Measurements from ENCODE around the gene EBF4. TPM values are rescaled to one million over a fixed set of nuclear protein-coding genes. Genes with fewer than 3 reads are reported as not detected.

The EBF4 gene
- total and polyA plus RNA-seq, 8 donors = 7.0 to 69.2 (median 12.6) TPM

- peaks cover 0 to 89% (median 0%) of the 10 kb centered on the region in 3 donors for H3K27me3 ChIP-seq
- TF ChIP-seq POLR2AphosphoS5 (IDR thresholded peaks at IDR 0.05) = no peak
- DNase-seq = no peak
- H3K4me1 ChIP-seq = no peaks in the 10 kb centered on the region
- H3K27ac ChIP-seq = no peak overlapping the region
- H3K4me3 ChIP-seq = no peak overlapping the region
- whole genome bisulfite sequencing, 5 donors = 64 to 75% (median 66%) methylated on average over 10 to 19 of the region's 19 CpGs
- intact Hi-C loops (cut with DNase I; ENCODE audit: low total_unique reads) = no loop called here
- no peaks in the 10 kb centered on the region for H3K36me3 ChIP-seq
- no peaks in the 10 kb centered on the region for H3K9me3 ChIP-seq
Observed at GRCh38 chr20:2759603-2760296, 67.2 kb downstream of the EBF4 start.

DNA sequence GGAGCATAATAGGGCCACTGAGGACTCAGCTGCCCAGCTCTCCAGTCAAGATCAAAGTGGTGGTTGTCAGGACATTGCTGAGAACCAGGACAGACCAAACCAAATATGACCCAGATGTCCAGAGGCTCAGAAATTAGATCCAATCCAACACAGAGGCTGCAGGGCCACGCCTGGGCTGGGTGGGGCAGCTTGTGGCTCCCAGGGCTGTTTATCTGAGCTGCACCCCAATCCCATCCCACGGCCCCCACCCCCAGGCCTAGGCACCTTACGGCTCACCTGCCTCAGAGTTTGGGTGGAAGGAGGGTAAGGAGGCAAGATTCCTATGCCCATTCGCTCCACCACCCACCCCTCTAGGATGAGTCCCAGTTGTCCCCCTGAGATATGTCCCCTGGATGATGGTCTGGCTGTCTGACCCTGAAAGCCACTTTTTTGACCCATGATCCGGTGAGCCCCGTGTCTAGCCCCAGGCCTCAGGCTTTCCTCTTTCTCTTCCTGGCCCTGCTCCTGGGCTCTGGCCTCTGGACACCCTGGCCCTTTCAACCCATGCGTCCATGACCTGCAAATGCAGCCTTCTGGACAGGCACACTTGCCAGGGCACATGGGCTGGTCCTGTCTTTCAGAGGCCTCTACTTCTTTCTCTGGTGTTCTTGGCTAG lies 67.8 kb downstream of the EBF4 start:
- intact Hi-C loops (cut with DNase I; ENCODE audit: low total_unique reads) = no loop called here
- H3K4me1 ChIP-seq = no peaks in the 10 kb centered on the region
- TF ChIP-seq EP300 (IDR thresholded peaks at IDR 0.05) (no peak), POLR2A (IDR thresholded peaks at IDR 0.05) (no peak), POLR2AphosphoS5 (IDR thresholded peaks at IDR 0.05) (no peak), CTCF (IDR thresholded peaks at IDR 0.05) (no peak)
- 74 to 95% (median 80%) methylated on average over 4 to 7 of the region's 7 CpGs for WGBS, 5 donors
- H3K4me3 ChIP-seq = no peak overlapping the region
- H3K27me3 ChIP-seq = peaks cover 0 to 87% (median 0%) of the 10 kb centered on the region in 3 donors
- H3K9me3 ChIP-seq = no peaks in the 10 kb centered on the region
- DNase-seq = no peak
- no peaks in the 10 kb centered on the region for H3K36me3 ChIP-seq
- H3K27ac ChIP-seq = no peak overlapping the region

DNA sequence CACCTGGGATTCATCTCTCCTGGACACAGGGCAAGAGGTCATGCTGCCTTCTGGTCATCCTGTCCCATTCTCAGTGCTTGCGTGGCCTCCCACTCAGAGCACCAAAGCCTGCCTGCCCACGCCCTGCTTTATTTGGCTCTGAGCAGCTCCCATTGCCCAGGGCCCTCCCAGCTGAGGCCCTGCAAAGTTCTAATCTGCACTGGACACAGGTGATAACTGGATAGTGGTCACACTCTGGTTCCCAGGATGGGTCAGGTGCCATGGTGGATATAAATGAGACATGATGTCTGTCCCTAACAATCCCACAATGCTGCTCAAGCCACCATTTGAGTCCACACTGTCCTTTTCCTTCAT lies 68.3 kb downstream of the EBF4 start:
- WGBS, 5 donors = 86 to 97% (median 93%) methylated on average over 2 of the region's 2 CpGs

DNA sequence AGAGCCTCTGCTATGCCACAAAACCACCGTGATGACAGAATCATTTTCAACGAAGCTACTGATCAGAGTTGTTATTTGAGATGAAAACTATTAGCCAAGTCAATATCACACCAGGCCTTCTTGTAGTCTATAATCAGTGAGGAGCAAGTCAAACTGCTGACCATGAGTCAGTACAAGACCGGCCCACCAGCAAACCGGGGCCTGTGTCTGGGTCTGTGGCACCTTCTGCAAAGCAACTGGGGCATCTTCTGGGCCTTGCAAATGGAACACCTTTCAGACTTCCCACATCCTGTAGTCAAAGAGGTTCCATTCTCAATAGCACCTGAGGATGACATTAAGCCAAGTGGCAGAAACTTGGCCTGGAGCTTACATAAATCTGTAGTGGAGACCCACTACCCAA lies 69.3 kb downstream of the EBF4 start:
- no peak for DNase-seq
- H3K9me3 ChIP-seq = no peaks in the 10 kb centered on the region
- H3K27me3 ChIP-seq = peaks cover 0 to 81% (median 0%) of the 10 kb centered on the region in 3 donors
- H3K27ac ChIP-seq = no peak overlapping the region
- TF ChIP-seq CTCF (IDR thresholded peaks at IDR 0.05) = no peak
- no peak for TF ChIP-seq EP300 (IDR thresholded peaks at IDR 0.05)
- TF ChIP-seq POLR2AphosphoS5 (IDR thresholded peaks at IDR 0.05) = no peak
- no peak for TF ChIP-seq POLR2A (IDR thresholded peaks at IDR 0.05)
- H3K4me1 ChIP-seq = no peaks in the 10 kb centered on the region
- intact Hi-C loops (cut with DNase I; ENCODE audit: low total_unique reads) = no loop called here
- no peak overlapping the region for H3K4me3 ChIP-seq
- H3K36me3 ChIP-seq = no peaks in the 10 kb centered on the region
- 85 to 95% (median 88%) methylated on average over 4 of the region's 4 CpGs for WGBS, 5 donors

More for the DNA sequence above, 68.3 kb downstream of the EBF4 start:
- Histone ChIP-seq H3K4me3 (no peak overlapping the region), H3K27me3 (peaks cover 0 to 87% (median 0%) of the 10 kb centered on the region in 3 donors), H3K4me1 (no peaks in the 10 kb centered on the region), H3K9me3 (no peaks in the 10 kb centered on the region), H3K36me3 (no peaks in the 10 kb centered on the region), H3K27ac (no peak overlapping the region)
- no peak for DNase-seq
- TF ChIP-seq POLR2AphosphoS5 (IDR thresholded peaks at IDR 0.05) (no peak), CTCF (IDR thresholded peaks at IDR 0.05) (no peak), EP300 (IDR thresholded peaks at IDR 0.05) (no peak), POLR2A (IDR thresholded peaks at IDR 0.05) (no peak)
- intact Hi-C loops (cut with DNase I; ENCODE audit: low total_unique reads) = no loop called here
